ENCODE measurements around the gene MED12. TPM values are rescaled to one million over a fixed set of nuclear protein-coding genes. Genes with fewer than 3 reads are reported as not detected.

The MED12 gene
- total RNA-seq, 1 donor from 2014 or later = 33.8 TPM

DNA sequence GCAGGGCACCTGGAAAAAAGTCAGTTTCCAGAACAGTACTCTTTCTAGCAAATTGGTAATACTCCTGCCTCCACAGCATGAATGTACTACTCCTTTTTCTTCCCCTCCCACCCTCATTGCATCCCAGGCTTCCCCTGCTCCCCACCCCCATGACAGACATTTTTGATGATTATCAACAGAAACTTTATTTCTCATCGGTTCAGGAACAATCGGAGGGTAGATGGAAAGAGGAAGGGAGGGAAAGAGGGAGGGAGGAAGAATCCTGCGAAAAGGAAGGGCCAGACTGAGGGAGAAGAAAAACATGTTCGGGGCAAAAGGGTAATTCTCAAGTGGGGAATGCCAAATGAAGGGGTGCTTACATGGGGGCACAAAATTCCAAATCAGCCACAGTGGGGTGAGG lies 11.2 kb upstream of the MED12 start:
- Mint-ChIP-seq H3K27ac (ENCODE audit: unreplicated experiment) (no peak overlapping the region), H3K4me1 (ENCODE audit: low read depth, unreplicated experiment) (peaks cover 36% of the 10 kb centered on the region), H3K4me3 (ENCODE audit: unreplicated experiment) (no peak overlapping the region), H3K27me3 (ENCODE audit: low read depth, unreplicated experiment) (peaks cover 2% of the 10 kb centered on the region), H3K9me3 (ENCODE audit: unreplicated experiment) (no peaks in the 10 kb centered on the region), H3K36me3 (ENCODE audit: low read depth, unreplicated experiment) (no peaks in the 10 kb centered on the region)
- H3K9me3 ChIP-seq (ENCODE audit: insufficient read depth, low read depth, low read length) = no peaks in the 10 kb centered on the region
- no peak overlapping the region for H3K4me2 ChIP-seq (ENCODE audit: low read length)
- FAIRE-seq (no peak), DNase-seq (ENCODE audit: low read depth) (no peak)
- no peaks in the 10 kb centered on the region for H3K36me3 ChIP-seq (ENCODE audit: insufficient read depth, low read length)
- H3K4me1 ChIP-seq (ENCODE audit: insufficient read depth, low read length) = no peaks in the 10 kb centered on the region
- no peak overlapping the region for H2AFZ ChIP-seq (ENCODE audit: low read depth, low read length)
- H4K20me1 ChIP-seq (ENCODE audit: insufficient read depth, low read length) = no peaks in the 10 kb centered on the region
- H3K79me2 ChIP-seq (ENCODE audit: insufficient read depth, low read length) = no peaks in the 10 kb centered on the region
- no peaks in the 10 kb centered on the region for H3K27me3 ChIP-seq (ENCODE audit: insufficient read depth, low read length)
- H3K27ac ChIP-seq (ENCODE audit: low read depth, low read length) = no peak overlapping the region
- no peak for TF ChIP-seq EZH2 (IDR thresholded peaks at IDR 0.05; ENCODE audit: insufficient read depth, low read length)
- TF ChIP-seq, protein P1, sequence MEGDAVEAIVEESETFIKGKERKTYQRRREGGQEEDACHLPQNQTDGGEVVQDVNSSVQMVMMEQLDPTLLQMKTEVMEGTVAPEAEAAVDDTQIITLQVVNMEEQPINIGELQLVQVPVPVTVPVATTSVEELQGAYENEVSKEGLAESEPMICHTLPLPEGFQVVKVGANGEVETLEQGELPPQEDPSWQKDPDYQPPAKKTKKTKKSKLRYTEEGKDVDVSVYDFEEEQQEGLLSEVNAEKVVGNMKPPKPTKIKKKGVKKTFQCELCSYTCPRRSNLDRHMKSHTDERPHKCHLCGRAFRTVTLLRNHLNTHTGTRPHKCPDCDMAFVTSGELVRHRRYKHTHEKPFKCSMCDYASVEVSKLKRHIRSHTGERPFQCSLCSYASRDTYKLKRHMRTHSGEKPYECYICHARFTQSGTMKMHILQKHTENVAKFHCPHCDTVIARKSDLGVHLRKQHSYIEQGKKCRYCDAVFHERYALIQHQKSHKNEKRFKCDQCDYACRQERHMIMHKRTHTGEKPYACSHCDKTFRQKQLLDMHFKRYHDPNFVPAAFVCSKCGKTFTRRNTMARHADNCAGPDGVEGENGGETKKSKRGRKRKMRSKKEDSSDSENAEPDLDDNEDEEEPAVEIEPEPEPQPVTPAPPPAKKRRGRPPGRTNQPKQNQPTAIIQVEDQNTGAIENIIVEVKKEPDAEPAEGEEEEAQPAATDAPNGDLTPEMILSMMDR (IDR thresholded peaks at IDR 0.05; ENCODE audit: insufficient read depth, low read depth, low read length) = no peak
- H3K9ac ChIP-seq (ENCODE audit: low read length) = no peak overlapping the region
- H3K4me3 ChIP-seq (ENCODE audit: insufficient read depth, low read depth, low read length) = no peak overlapping the region

DNA sequence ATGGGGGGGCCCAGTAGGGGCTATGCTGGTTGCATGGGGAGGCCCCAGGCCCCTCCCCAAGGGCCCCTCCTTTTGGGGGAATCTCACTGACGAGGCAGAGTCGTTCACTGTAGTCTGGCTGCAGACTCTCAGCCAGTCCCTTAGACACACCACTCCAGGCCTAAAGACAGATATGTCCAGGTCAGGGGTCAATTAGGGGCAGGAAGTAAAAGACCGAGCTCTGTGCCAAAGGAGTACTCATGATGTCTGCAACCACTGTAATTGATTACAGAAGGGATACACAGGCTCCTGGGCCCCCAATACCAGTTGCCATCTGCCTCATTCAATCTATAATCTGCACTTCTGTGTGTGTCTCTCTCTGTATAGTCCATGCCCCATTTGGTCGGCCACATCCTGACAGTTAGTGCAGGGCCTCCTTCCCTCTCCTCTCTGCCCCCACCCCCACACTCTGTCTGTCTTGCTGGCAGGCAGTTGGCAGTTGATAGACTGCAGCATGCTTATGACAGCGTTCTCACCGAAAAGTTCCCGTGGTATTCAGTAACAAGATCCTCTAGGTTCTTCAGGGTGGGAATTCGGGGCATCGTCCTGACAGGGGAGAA lies 10.5 kb upstream of the MED12 start:
- H3K4me1 ChIP-seq (ENCODE audit: insufficient read depth, low read length) = no peaks in the 10 kb centered on the region
- no peaks in the 10 kb centered on the region for H3K27me3 ChIP-seq (ENCODE audit: insufficient read depth, low read length)
- H3K4me3 Mint-ChIP-seq (ENCODE audit: unreplicated experiment) = no peak overlapping the region
- no peaks in the 10 kb centered on the region for H3K79me2 ChIP-seq (ENCODE audit: insufficient read depth, low read length)
- FAIRE-seq (no peak), DNase-seq (ENCODE audit: low read depth) (no peak)
- no peaks in the 10 kb centered on the region for H3K9me3 Mint-ChIP-seq (ENCODE audit: unreplicated experiment)
- H4K20me1 ChIP-seq (ENCODE audit: insufficient read depth, low read length) = no peaks in the 10 kb centered on the region
- TF ChIP-seq, protein P1 (IDR thresholded peaks at IDR 0.05; ENCODE audit: insufficient read depth, low read depth, low read length) = no peak
- no peak for TF ChIP-seq EZH2 (IDR thresholded peaks at IDR 0.05; ENCODE audit: insufficient read depth, low read length)
- no peaks in the 10 kb centered on the region for H3K36me3 Mint-ChIP-seq (ENCODE audit: low read depth, unreplicated experiment)
- H3K9me3 ChIP-seq (ENCODE audit: insufficient read depth, low read depth, low read length) = no peaks in the 10 kb centered on the region
- no peak overlapping the region for H3K4me3 ChIP-seq (ENCODE audit: insufficient read depth, low read depth, low read length)
- H3K36me3 ChIP-seq (ENCODE audit: insufficient read depth, low read length) = no peaks in the 10 kb centered on the region
- H3K27ac ChIP-seq (ENCODE audit: low read depth, low read length) = no peak overlapping the region
- H3K4me1 Mint-ChIP-seq (ENCODE audit: low read depth, unreplicated experiment) = peaks cover 30% of the 10 kb centered on the region
- no peak overlapping the region for H3K4me2 ChIP-seq (ENCODE audit: low read length)
- peaks cover 2% of the 10 kb centered on the region for H3K27me3 Mint-ChIP-seq (ENCODE audit: low read depth, unreplicated experiment)
- no peak overlapping the region for H2AFZ ChIP-seq (ENCODE audit: low read depth, low read length)
- no peak overlapping the region for H3K9ac ChIP-seq (ENCODE audit: low read length)
- H3K27ac Mint-ChIP-seq (ENCODE audit: unreplicated experiment) = no peak overlapping the region

DNA sequence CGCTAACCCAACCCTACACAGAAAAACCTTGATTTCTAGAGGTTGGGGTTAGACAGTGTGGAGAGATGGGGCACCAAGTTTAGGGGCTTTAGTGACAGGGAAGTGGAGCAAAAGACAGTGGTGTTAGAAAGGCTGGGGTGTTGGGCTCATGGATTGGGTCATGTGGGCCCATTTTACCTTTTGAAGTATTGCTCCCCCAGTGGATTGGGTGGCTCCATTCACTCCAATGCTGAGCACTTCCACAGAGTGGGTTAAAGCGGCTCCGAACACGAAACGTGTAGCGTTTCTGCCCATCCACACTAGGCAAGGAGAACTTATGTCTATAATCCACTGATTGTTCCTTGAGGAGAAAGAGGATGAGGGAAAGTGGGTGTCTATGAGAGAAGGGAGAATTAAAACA lies 9.3 kb upstream of the MED12 start:
- no peaks in the 10 kb centered on the region for H3K9me3 Mint-ChIP-seq (ENCODE audit: unreplicated experiment)
- TF ChIP-seq EZH2 (IDR thresholded peaks at IDR 0.05; ENCODE audit: insufficient read depth, low read length) = no peak
- TF ChIP-seq, protein P1 (IDR thresholded peaks at IDR 0.05; ENCODE audit: insufficient read depth, low read depth, low read length) = no peak

More for the DNA sequence above, 9.3 kb upstream of the MED12 start:
- H3K27me3 ChIP-seq (ENCODE audit: insufficient read depth, low read length) = no peaks in the 10 kb centered on the region
- no peak overlapping the region for H3K9ac ChIP-seq (ENCODE audit: low read length)
- Mint-ChIP-seq H3K27ac (ENCODE audit: unreplicated experiment) (no peak overlapping the region), H3K36me3 (ENCODE audit: low read depth, unreplicated experiment) (no peaks in the 10 kb centered on the region), H3K4me1 (ENCODE audit: low read depth, unreplicated experiment) (peaks cover 25% of the 10 kb centered on the region), H3K27me3 (ENCODE audit: low read depth, unreplicated experiment) (peaks cover 2% of the 10 kb centered on the region), H3K4me3 (ENCODE audit: unreplicated experiment) (no peak overlapping the region)
- no peak overlapping the region for H3K4me3 ChIP-seq (ENCODE audit: insufficient read depth, low read depth, low read length)
- no peaks in the 10 kb centered on the region for H3K79me2 ChIP-seq (ENCODE audit: insufficient read depth, low read length)
- H3K4me1 ChIP-seq (ENCODE audit: insufficient read depth, low read length) = no peaks in the 10 kb centered on the region
- no peaks in the 10 kb centered on the region for H3K36me3 ChIP-seq (ENCODE audit: insufficient read depth, low read length)
- no peaks in the 10 kb centered on the region for H4K20me1 ChIP-seq (ENCODE audit: insufficient read depth, low read length)
- FAIRE-seq (no peak), DNase-seq (ENCODE audit: low read depth) (no peak)
- no peak overlapping the region for H3K4me2 ChIP-seq (ENCODE audit: low read length)
- no peaks in the 10 kb centered on the region for H3K9me3 ChIP-seq (ENCODE audit: insufficient read depth, low read depth, low read length)
- H2AFZ ChIP-seq (ENCODE audit: low read depth, low read length) = no peak overlapping the region
- no peak overlapping the region for H3K27ac ChIP-seq (ENCODE audit: low read depth, low read length)

Data from astrocyte (in vitro differentiated cells and primary cell).